Large intestine (tissue), 12 donors: Measurements from ENCODE around the gene PTPN21. TPM values are rescaled to one million over a fixed set of nuclear protein-coding genes. Genes with fewer than 3 reads are reported as not detected.
A peak's percentile ranks its signal among the peaks of the same experiment; 100 is the strongest.

Experiments used
- DNase-seq, 2 donors: peaks; one replicate each; pipeline versions ENCODE4 v3.0.0 to v3.0.0-alpha.2; 2013
- H3K27ac ChIP-seq: one replicate; pipeline ENCODE4 v1.5.1; 2013; ENCODE audit warnings: low read length
- H3K27me3 ChIP-seq: 2 replicates; pipeline ENCODE4 v1.6.1; 2013; ENCODE audit warnings: low read length; ENCODE audit not compliant: control insufficient read depth, insufficient read depth
- H3K36me3 ChIP-seq: 2 replicates; pipeline ENCODE4 v1.6.1; 2013; ENCODE audit warnings: low read length; ENCODE audit not compliant: control insufficient read depth, insufficient read depth
- H3K4me1 ChIP-seq: one replicate; pipeline ENCODE4 v1.6.1; 2013; ENCODE audit warnings: low read length; ENCODE audit not compliant: control insufficient read depth, insufficient read depth
- H3K4me3 ChIP-seq: one replicate; pipeline ENCODE4 v1.5.1; 2013; ENCODE audit warnings: low read length
- H3K9me3 ChIP-seq: one replicate; pipeline ENCODE4 v1.6.1; 2013; ENCODE audit warnings: mild to moderate bottlenecking, low read depth, low read length, moderate library complexity; ENCODE audit not compliant: control insufficient read depth
- WGBS: methylation state at CpG from one replicate; pipeline ENCODE4 v1.1.5; 2013; ENCODE audit warnings: low lambda C conversion rate; ENCODE audit not compliant: insufficient coverage; 5-methylcytosine and 5-hydroxymethylcytosine counted together
- long read RNA-seq, 11 donors: transcript quantifications; one replicate each; lab custom pipeline, GENCODE V29; 2026
- polyA plus RNA-seq: library from polyadenylated mRNA; unstranded; fragments of 120-200 nt; gene quantifications from one replicate; pipeline ENCODE4 v1.2.1, GENCODE V29; 2013

The PTPN21 gene
- polyA plus RNA-seq: 11.9 TPM
- long read RNA-seq, donor 1: 0 reads
- long read RNA-seq, donor 2: 0 reads
- long read RNA-seq, donor 3: 0 reads
- long read RNA-seq, donor 4: 0 reads
- long read RNA-seq, donor 5: 0 reads
- long read RNA-seq, donor 6: 0 reads
- long read RNA-seq, donor 7, full-length matches to known transcripts: 1 of 1 reads
- long read RNA-seq, donor 7, partial matches to known transcripts: 0 of 1 reads
- long read RNA-seq, donor 7, other reads (novel, unspliced or antisense): 0 of 1 reads
- long read RNA-seq, donor 8, full-length matches to known transcripts: 1 of 6 reads
- long read RNA-seq, donor 8, partial matches to known transcripts: 5 of 6 reads
- long read RNA-seq, donor 8, other reads (novel, unspliced or antisense): 0 of 6 reads
- long read RNA-seq, donor 9: 0 reads
- long read RNA-seq, donor 10, full-length matches to known transcripts: 1 of 1 reads
- long read RNA-seq, donor 10, partial matches to known transcripts: 0 of 1 reads
- long read RNA-seq, donor 10, other reads (novel, unspliced or antisense): 0 of 1 reads
- long read RNA-seq, donor 11: 0 reads

DNA sequence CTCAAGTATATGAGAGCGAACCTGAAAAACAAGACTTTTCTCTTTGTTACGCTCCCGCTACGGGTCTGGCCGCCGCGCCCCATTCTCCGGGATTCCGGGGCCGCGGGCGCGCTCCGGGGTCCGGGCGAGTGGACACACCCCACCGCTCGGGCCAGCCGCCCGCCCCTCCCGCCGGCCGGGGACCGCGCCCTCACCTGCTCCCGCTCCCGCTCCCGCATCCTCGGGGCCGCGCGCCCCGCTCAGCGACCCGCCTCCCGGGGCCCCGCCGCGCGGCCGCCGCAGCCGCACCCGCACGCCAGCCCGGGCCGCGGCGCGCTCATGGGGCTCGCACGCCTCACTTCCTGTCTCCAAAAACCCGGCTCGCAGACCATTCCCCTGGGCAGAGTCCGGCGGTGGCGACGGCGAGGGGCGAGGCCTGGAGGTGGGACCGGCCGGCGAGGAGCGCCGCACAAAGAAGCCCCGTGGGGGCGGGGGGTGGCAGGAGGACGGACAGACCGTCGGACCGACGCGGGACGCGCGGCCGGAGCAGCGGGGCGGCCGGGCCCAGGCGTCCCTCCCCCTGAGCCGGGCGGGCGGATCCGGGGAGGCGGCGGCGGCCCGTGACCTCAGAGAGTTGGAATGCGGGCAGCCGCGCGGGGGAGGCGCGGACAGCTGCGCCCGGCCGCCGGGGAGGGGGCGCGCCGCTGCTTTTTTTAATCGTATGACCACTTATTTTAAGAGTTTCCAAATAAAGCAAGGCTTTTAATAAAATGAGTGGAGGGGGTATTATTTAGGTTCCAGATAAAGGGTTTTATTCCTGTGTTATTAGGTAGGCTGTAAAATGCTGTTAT lies at the start of gene PTPN21:
PTPN21 (minus strand) TSS at position 551 of the 830 bp plus-strand sequence. CDS start 4,590 bp downstream, outside the sequence.
- no CpG with 5 or more reads among the region's 103 CpGs for WGBS
- Histone ChIP-seq H3K27ac (peak within 1 kb of the TSS; percentile 27), H3K9me3 (no peaks in the 10 kb centered on the region), H3K27me3 (peaks cover 24% of the 10 kb centered on the region), H3K4me1 (peaks cover 30% of the 10 kb centered on the region), H3K4me3 (peak within 1 kb of the TSS; percentile 54), H3K36me3 (no peaks in the 10 kb centered on the region)
- peak; percentile 52 to 79 for DNase-seq

DNA sequence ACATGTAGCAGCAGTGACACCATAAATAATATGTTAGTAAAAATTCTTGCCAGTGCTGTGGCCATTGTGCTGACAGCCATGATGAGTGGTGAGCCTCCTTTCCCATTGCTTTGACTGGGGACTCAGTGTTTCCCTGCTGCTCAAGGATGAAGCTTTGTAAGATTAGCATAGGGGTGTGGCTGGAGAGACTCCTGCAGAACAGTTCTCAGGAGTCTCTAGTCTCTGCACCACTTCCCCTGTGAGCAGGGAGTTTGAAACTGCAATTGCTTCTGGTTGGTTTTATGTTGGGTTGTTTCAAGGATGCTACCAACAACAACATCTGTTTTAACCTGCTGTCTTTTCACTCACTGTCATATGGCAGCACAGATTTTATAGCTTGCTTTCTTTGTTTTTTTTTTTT lies 49.4 kb upstream of the PTPN21 start:
- Histone ChIP-seq H3K27me3 (no peaks in the 10 kb centered on the region), H3K36me3 (peaks cover 91% of the 10 kb centered on the region), H3K27ac (no peak overlapping the region), H3K4me1 (no peaks in the 10 kb centered on the region), H3K9me3 (no peaks in the 10 kb centered on the region), H3K4me3 (no peak overlapping the region)
- no peak for DNase-seq

DNA sequence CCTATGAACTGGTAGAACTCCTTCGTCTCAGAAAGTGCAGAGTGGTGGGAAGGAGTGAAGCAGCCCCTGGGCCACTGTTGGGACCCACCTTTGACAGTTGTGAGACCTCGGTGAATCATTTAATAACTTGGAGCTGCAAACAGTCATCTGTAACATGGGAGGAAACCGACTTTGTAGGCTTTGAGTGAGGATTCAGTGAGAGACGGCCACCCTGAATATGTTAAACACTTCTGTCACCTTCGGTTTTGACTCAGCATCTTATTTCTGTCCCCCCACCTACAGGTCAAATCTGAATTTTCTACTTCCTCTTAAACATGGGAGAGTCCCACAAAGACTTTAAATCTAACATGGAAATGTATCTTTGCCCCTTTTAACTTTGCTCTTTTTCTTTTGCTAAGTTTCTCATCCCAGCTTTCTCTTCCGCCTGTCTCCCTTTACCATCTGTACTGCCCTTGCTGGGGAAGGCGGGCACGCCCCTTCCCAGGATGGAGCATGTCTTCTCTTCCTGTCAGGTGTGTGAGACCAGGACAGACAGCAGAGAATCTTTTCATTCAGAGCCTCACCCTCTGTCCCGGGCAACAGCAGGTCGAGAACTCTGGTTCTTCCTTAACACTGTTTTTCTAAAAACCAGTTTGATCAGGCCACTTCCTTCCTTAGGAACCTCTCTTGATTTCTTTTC lies 45.1 kb upstream of the PTPN21 start:
- Histone ChIP-seq H3K36me3 (peaks cover 95% of the 10 kb centered on the region), H3K4me1 (no peaks in the 10 kb centered on the region), H3K27ac (no peak overlapping the region), H3K9me3 (no peaks in the 10 kb centered on the region), H3K27me3 (no peaks in the 10 kb centered on the region), H3K4me3 (no peak overlapping the region)
- no peak for DNase-seq
- WGBS: 95% methylated on average over 4 of the region's 10 CpGs

DNA sequence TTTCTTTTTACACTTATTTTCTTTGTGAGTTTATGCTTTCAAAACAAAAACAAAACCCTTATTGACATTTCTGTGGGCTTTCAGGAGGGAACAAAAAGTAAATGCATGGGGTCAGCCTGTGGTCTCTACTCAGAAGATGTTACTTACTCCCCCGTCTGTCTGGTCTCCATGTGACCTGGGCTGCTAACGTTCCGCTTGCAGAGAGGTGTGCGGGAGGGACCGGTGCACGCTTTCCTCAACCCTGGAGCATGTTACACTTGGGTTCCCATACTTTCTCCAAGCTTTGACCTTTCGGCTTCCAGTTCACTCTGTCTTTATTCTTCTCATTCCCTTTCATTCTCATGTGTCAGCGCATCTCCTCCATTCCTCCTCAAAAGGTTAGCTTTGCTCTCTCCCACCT lies 44.5 kb upstream of the PTPN21 start:
- Histone ChIP-seq H3K9me3 (no peaks in the 10 kb centered on the region), H3K27ac (no peak overlapping the region), H3K36me3 (peaks cover 94% of the 10 kb centered on the region), H3K27me3 (no peaks in the 10 kb centered on the region), H3K4me3 (no peak overlapping the region), H3K4me1 (no peaks in the 10 kb centered on the region)
- DNase-seq: no peak
- 100% methylated on average over 4 of the region's 8 CpGs for WGBS

DNA sequence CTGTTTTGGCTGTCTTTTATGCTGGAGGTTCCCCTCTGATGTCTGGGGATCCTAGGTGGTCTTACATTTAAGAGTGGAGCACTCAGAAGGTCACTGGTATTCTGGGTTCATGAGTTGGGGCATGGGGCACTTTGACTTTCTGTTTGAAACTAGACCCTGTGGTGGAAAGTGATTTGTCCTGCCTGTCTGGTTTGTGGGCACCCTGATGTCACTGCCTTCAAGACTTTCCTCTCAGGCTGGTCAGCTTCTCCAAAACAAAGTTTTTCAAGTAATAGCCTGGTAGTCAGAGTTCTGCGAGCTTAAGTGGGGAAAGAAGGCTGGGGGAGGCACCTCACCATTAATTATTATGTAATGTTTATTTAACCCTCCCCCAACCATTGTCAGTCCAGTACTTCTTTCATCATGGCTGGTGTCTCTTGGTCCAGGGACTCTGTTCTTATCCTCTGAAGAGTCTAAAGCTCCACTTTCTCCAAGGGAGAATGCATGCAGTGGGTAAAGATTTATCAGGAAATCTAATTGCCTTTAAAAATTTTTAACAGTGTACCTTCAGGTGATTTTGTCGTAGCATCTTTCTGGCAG lies 43.4 kb upstream of the PTPN21 start:
- H3K27ac ChIP-seq: no peak overlapping the region
- no peaks in the 10 kb centered on the region for H3K9me3 ChIP-seq
- H3K4me1 ChIP-seq: no peaks in the 10 kb centered on the region
- no peak overlapping the region for H3K4me3 ChIP-seq
- peaks cover 91% of the 10 kb centered on the region for H3K36me3 ChIP-seq
- no peaks in the 10 kb centered on the region for H3K27me3 ChIP-seq
- WGBS: no CpG with 5 or more reads among the region's 2 CpGs
- DNase-seq: no peak

DNA sequence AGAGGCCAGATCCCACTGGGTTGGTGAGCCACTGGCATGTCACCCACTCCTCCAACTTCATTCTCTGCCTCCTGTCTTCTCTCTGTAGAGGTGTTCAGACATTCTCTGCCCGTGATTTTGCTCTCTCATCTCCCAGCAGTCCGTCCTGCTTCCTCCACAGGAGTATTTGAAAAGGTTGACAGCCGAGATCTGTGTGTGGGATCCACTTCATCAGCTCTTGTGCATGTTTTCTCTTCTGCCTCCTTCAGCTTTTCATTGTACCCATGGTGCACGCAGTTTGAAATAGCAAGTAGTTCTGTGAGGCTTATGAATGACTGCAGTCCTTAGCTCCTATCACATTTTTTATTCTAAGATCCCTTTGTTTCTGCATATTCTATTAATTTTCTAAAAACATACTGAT lies 42.8 kb upstream of the PTPN21 start:
- H3K27me3 ChIP-seq: no peaks in the 10 kb centered on the region
- 100% methylated on average over 1 of the region's 4 CpGs for WGBS
- no peak for DNase-seq
- H3K9me3 ChIP-seq: no peaks in the 10 kb centered on the region
- no peak overlapping the region for H3K4me3 ChIP-seq
- no peak overlapping the region for H3K27ac ChIP-seq
- peaks cover 90% of the 10 kb centered on the region for H3K36me3 ChIP-seq
- no peaks in the 10 kb centered on the region for H3K4me1 ChIP-seq

DNA sequence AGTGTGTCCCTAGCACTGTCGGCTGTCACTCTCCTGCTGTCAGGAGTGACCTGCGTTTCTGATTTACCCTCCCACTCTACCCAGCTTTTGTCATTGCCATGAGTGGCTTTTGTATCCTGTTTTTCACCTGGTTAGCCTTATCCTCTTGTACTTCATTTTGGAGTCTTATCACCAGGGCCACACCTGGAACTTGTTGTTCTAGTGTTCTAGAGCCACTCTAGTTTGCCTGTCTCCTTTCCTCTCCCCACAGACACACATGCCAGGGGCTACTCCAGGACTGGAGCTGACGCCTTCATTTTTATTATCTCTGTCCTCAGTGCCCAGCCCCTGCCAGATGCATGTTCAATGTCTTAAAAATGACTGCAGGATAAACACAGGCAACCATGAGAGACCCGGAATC lies 42.2 kb upstream of the PTPN21 start:
- DNase-seq: no peak
- H3K27me3 ChIP-seq: no peaks in the 10 kb centered on the region
- H3K9me3 ChIP-seq: no peaks in the 10 kb centered on the region
- H3K4me1 ChIP-seq: no peaks in the 10 kb centered on the region
- H3K4me3 ChIP-seq: no peak overlapping the region
- no peak overlapping the region for H3K27ac ChIP-seq
- no CpG with 5 or more reads among the region's 4 CpGs for WGBS
- H3K36me3 ChIP-seq: peaks cover 86% of the 10 kb centered on the region

DNA sequence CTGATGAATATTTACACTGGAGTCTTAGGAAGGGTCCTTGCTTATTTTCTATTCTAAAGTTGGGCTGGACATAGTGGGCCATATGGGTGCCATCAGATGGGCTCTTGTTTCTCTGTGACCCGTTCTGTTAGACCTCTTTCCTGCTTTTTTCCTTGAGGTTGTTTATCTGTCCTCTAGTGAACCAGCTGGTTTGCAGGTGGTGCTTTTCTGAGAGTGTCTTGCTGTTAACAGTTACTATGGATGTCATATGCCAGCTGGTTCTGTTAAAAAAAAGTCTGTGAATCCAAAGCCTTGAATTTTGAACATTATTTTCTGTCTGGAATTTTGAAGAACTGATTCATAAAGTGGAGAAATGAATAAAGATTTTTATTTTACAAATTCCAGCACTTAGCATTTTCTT lies 37.2 kb upstream of the PTPN21 start:
- Histone ChIP-seq H3K36me3 (peaks cover 74% of the 10 kb centered on the region), H3K4me3 (no peak overlapping the region), H3K4me1 (no peaks in the 10 kb centered on the region), H3K27me3 (no peaks in the 10 kb centered on the region), H3K27ac (no peak overlapping the region), H3K9me3 (no peaks in the 10 kb centered on the region)
- DNase-seq: no peak
- WGBS: no CpG with 5 or more reads among the region's 1 CpG

DNA sequence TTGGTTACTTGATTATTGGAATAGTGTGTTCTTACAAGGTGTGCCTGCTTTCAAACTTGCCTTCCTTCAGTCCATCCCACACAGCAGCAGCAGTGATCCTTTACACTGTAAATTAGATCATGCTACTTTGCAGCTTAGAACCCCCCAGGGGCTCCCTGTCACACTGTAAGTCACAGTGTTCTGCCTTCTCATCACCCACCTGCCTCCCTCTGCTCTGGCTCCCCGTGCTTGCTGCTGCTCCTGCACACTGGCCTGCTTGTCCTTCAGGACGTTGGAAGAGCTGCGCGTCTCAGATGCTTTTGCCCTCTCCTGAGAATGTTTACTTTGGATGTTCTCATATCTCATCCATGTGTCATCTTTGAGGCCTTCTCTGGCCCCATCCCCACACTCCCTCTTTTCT lies 35.4 kb upstream of the PTPN21 start:
- Histone ChIP-seq H3K36me3 (peaks cover 66% of the 10 kb centered on the region), H3K4me3 (no peak overlapping the region), H3K27ac (no peak overlapping the region), H3K4me1 (no peaks in the 10 kb centered on the region), H3K9me3 (no peaks in the 10 kb centered on the region), H3K27me3 (no peaks in the 10 kb centered on the region)
- no CpG with 5 or more reads among the region's 4 CpGs for WGBS
- DNase-seq: no peak

DNA sequence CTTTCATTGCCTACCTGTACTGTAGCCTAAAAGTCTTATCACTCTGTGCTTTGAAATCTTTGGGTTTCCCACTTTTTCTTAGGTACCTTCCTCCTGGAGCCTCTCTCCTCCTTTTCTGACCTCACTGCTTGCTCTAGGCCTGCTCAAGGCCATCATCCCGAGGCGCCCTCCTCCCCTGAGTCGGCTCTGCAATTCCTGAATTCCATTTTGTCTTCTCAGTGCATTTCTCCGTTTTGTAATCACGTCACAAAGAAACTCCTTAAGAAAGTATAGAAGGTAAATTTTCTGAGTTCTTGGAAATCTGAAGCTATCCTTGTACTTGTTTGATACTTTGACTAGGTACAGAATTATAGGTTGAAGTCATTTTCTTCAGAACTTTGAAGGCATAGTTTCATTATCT lies 33.3 kb upstream of the PTPN21 start:
- Histone ChIP-seq H3K4me3 (no peak overlapping the region), H3K36me3 (peaks cover 59% of the 10 kb centered on the region), H3K27me3 (no peaks in the 10 kb centered on the region), H3K9me3 (no peaks in the 10 kb centered on the region), H3K27ac (no peak overlapping the region), H3K4me1 (no peaks in the 10 kb centered on the region)
- no peak for DNase-seq
- WGBS: 100% methylated on average over 5 of the region's 5 CpGs
